Osteoblast (primary cell): ENCODE data around the gene MFAP1. TPM values are rescaled to one million over a fixed set of nuclear protein-coding genes. Genes with fewer than 3 reads are reported as not detected.
"Not testable (repeated sequence)": the region's sequence is repeated elsewhere in the genome, so short reads cannot be mapped to it uniquely, and the experiment has no call there.

Source experiments
- DNase-seq: peaks from one replicate; pipeline ENCODE4 v3.0.0; 2011; ENCODE audit warnings: low spot score, mixed read lengths; ENCODE audit not compliant: insufficient read length; ENCODE audit errors: missing footprints
- H2AFZ ChIP-seq: 2 replicates; pipeline ENCODE4 v1.6.0; 2011; ENCODE audit warnings: mild to moderate bottlenecking, low read length
- H3K27ac ChIP-seq: 2 replicates; pipeline ENCODE4 v1.5.1; 2011; ENCODE audit warnings: mild to moderate bottlenecking, low read depth, low read length, moderate library complexity
- H3K27me3 ChIP-seq: 2 replicates; pipeline ENCODE4 v1.6.0; 2012; ENCODE audit warnings: mild to moderate bottlenecking, control low read depth, inconsistent platforms, low read length, moderate library complexity; ENCODE audit not compliant: insufficient read depth
- H3K36me3 ChIP-seq: 2 replicates; pipeline ENCODE4 v1.5.1; 2011; ENCODE audit warnings: mild to moderate bottlenecking, low read length, control low read depth, moderate library complexity; ENCODE audit not compliant: insufficient read depth
- H3K4me1 ChIP-seq: 2 replicates; pipeline ENCODE4 v1.5.1; 2011; ENCODE audit warnings: mild to moderate bottlenecking, low read length, control low read depth, moderate library complexity; ENCODE audit not compliant: insufficient read depth
- H3K4me2 ChIP-seq: 2 replicates; pipeline ENCODE4 v1.6.0; 2011; ENCODE audit warnings: mild to moderate bottlenecking, low read length; ENCODE audit not compliant: insufficient read depth
- H3K4me3 ChIP-seq: fragments of 200-600 bp; sonication (generic); 3 replicates; pipeline ENCODE4 v1.5.1; 2012; ENCODE audit warnings: mild to moderate bottlenecking, low read length, inconsistent platforms; ENCODE audit not compliant: insufficient read depth
- H3K79me2 ChIP-seq: 2 replicates; pipeline ENCODE4 v1.6.0; 2012; ENCODE audit warnings: mild to moderate bottlenecking, low read length, control low read depth, inconsistent platforms; ENCODE audit not compliant: insufficient read depth
- H3K9me3 ChIP-seq: 2 replicates; pipeline ENCODE4 v1.5.1; 2011; ENCODE audit warnings: low read depth, low read length, control low read depth
- H4K20me1 ChIP-seq: 2 replicates; pipeline ENCODE4 v1.6.0; 2012; ENCODE audit warnings: mild to moderate bottlenecking, low read length, control low read depth; ENCODE audit not compliant: insufficient read depth
- CTCF ChIP-seq: IDR thresholded peaks from 2 replicates; pipeline ENCODE4 v1.5.1; 2011; ENCODE audit warnings: mild to moderate bottlenecking, low read depth, low read length, moderate library complexity; ENCODE audit errors: extremely low read depth
- total RNA-seq: library from RNA; depleted of rRNA; stranded (reverse); fragments of >200 nt; gene quantifications from 2 replicates; pipeline ENCODE4 v1.2.3, GENCODE V29; 2012

MFAP1 gene
- total RNA-seq, 1 donor: 16.6 TPM

- H3K27me3 ChIP-seq: no peaks in the 10 kb centered on the region
- no peak for DNase-seq
- H3K27ac ChIP-seq: no peak overlapping the region
- H3K9me3 ChIP-seq: no peaks in the 10 kb centered on the region
- H3K36me3 ChIP-seq: peaks cover 6% of the 10 kb centered on the region
- no peaks in the 10 kb centered on the region for H4K20me1 ChIP-seq
- no peak overlapping the region for H3K4me3 ChIP-seq
- no peak for TF ChIP-seq CTCF
- H3K4me1 ChIP-seq: no peaks in the 10 kb centered on the region
- no peak overlapping the region for H2AFZ ChIP-seq
- H3K79me2 ChIP-seq: no peaks in the 10 kb centered on the region
- H3K4me2 ChIP-seq: no peak overlapping the region
Observed at GRCh38 chr15:43868406-43868805, 43.9 kb upstream of the MFAP1 start.

- Histone ChIP-seq H3K4me1 (no peaks in the 10 kb centered on the region), H3K4me2 (no peak overlapping the region), H3K9me3 (no peaks in the 10 kb centered on the region), H3K4me3 (no peak overlapping the region), H3K36me3 (peaks cover 5% of the 10 kb centered on the region), H3K79me2 (no peaks in the 10 kb centered on the region), H3K27ac (no peak overlapping the region), H2AFZ (no peak overlapping the region), H3K27me3 (no peaks in the 10 kb centered on the region), H4K20me1 (no peaks in the 10 kb centered on the region)
- no peak for TF ChIP-seq CTCF
- no peak for DNase-seq
Observed at GRCh38 chr15:43867096-43867495, 42.6 kb upstream of the MFAP1 start.

DNA sequence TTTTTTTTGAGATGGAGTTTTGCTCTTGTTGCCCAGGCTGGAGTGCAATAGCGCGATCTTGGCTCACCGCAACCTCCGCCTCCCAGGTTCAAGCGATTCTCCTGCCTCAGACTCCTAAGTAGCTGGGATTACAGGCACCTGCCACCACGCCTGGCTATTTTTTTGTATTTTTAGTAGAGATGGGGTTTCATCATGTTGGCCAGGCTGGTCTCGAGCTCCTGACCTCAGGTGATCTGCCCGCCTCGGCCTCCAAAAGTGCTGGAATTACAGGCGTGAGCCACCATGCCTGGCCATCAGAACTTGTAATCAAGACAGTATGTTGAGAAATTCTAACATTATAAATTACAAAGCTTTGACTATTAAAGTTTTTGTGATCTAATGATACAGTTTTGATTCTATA lies 42.1 kb upstream of the MFAP1 start:
- not testable (repeated sequence) for H3K27me3 ChIP-seq, H3K36me3 ChIP-seq, H3K27ac ChIP-seq, H3K79me2 ChIP-seq, H3K4me2 ChIP-seq, H4K20me1 ChIP-seq, H3K9me3 ChIP-seq, H3K4me1 ChIP-seq, H2AFZ ChIP-seq, DNase-seq, H3K4me3 ChIP-seq

DNA sequence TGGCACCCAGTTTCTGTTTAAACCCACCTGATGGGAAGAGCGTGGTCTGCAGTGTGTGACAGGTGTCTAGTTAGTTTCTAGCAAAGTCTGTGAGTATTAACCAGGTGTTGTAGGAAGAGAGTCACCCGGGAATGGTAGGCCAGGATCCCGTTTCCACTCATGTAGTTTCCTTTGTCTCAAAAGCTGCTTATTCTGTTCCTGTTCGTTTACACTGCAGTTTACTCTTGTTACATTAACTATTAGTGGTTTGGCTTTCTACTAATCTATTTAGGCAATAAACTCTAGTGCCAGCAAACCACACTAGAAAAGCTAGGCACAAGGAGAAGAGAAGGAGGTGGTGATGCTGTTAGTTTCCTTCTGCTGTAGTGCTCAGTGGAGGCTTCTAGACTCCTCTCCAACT lies 35.1 kb upstream of the MFAP1 start:
- Histone ChIP-seq H3K36me3 (peaks cover 11% of the 10 kb centered on the region), H4K20me1 (no peaks in the 10 kb centered on the region), H3K4me3 (no peak overlapping the region), H2AFZ (no peak overlapping the region), H3K27ac (no peak overlapping the region), H3K4me1 (no peaks in the 10 kb centered on the region), H3K9me3 (no peaks in the 10 kb centered on the region), H3K27me3 (no peaks in the 10 kb centered on the region), H3K4me2 (no peak overlapping the region), H3K79me2 (no peaks in the 10 kb centered on the region)
- DNase-seq: no peak
- TF ChIP-seq CTCF: no peak

- H3K27me3 ChIP-seq: no peaks in the 10 kb centered on the region
- H3K79me2 ChIP-seq: no peaks in the 10 kb centered on the region
- H3K27ac ChIP-seq: no peak overlapping the region
- peaks cover 10% of the 10 kb centered on the region for H3K36me3 ChIP-seq
- no peaks in the 10 kb centered on the region for H3K4me1 ChIP-seq
- H3K4me2 ChIP-seq: no peak overlapping the region
- TF ChIP-seq CTCF: no peak
- no peaks in the 10 kb centered on the region for H3K9me3 ChIP-seq
- no peak overlapping the region for H2AFZ ChIP-seq
- no peaks in the 10 kb centered on the region for H4K20me1 ChIP-seq
- no peak for DNase-seq
- no peak overlapping the region for H3K4me3 ChIP-seq
Observed at GRCh38 chr15:43854801-43855200, 30.3 kb upstream of the MFAP1 start.
